HepG2 (cell line): ENCODE results near the gene WWTR1. TPM values are rescaled to one million over a fixed set of nuclear protein-coding genes. Genes with fewer than 3 reads are reported as not detected.

Experiments used
- ARID2 ChIP-seq: sonication (generic); formaldehyde crosslinking; IDR thresholded peaks from 2 replicates; pipeline ENCODE4 v1.8.1; 2022; ENCODE audit warnings: mild to moderate bottlenecking, missing genetic modification reagents, borderline replicate concordance
- DPF2 ChIP-seq: sonication (generic); formaldehyde crosslinking; IDR thresholded peaks from 2 replicates; pipeline ENCODE4 v1.4.0; 2020; ENCODE audit warnings: mild to moderate bottlenecking, low read depth, missing genetic modification reagents, borderline replicate concordance
- ETV5 ChIP-seq: IDR thresholded peaks from 2 replicates; pipeline ENCODE4 v1.6.1; 2018; ENCODE audit warnings: missing biosample characterization, missing genetic modification reagents, inconsistent platforms, borderline replicate concordance
- FOSL2 ChIP-seq: sonication (generic); formaldehyde crosslinking; IDR thresholded peaks from 2 replicates; pipeline ENCODE4 v1.4.0; 2020; ENCODE audit warnings: missing genetic modification reagents
- GTF3A ChIP-seq: sonication (generic); formaldehyde crosslinking; conservative IDR thresholded peaks from 2 replicates; pipeline ENCODE4 v1.4.0; 2020; ENCODE audit warnings: mild to moderate bottlenecking, missing genetic modification reagents
- HDAC2 ChIP-seq: sonication (generic); formaldehyde crosslinking; IDR thresholded peaks from 2 replicates; pipeline ENCODE4 v1.4.0; 2020; ENCODE audit warnings: missing genetic modification reagents
- HMGXB3 ChIP-seq: sonication (generic); formaldehyde crosslinking; IDR thresholded peaks from 2 replicates; pipeline ENCODE4 v1.4.0; 2020; ENCODE audit warnings: missing genetic modification reagents, borderline replicate concordance
- ISL2 ChIP-seq: sonication (generic); formaldehyde crosslinking; IDR thresholded peaks from 2 replicates; pipeline ENCODE4 v1.5.0; 2020; ENCODE audit warnings: missing genetic modification reagents
- KAT2B ChIP-seq: fragments of 150-350 bp; IDR thresholded peaks from 2 replicates; pipeline ENCODE4 v1.6.1; 2014; ENCODE audit warnings: low read depth, low read length, borderline replicate concordance
- KDM1A ChIP-seq: IDR thresholded peaks from 2 replicates; pipeline ENCODE4 v1.6.1; 2016; ENCODE audit warnings: missing compliant biosample characterization
- KLF12 ChIP-seq: sonication (generic); formaldehyde crosslinking; IDR thresholded peaks from 2 replicates; pipeline ENCODE4 v1.4.0; 2020; ENCODE audit warnings: missing genetic modification reagents, borderline replicate concordance
- MIXL1 ChIP-seq: IDR thresholded peaks from 2 replicates; pipeline ENCODE4 v1.6.1; 2016
- MXI1 ChIP-seq: IDR thresholded peaks from 3 replicates; pipeline ENCODE4 v1.6.1; 2012; ENCODE audit warnings: low read depth, low read length, inconsistent platforms, borderline replicate concordance
- NFKBIZ ChIP-seq: IDR thresholded peaks from 2 replicates; pipeline ENCODE4 v1.6.1; 2018; ENCODE audit warnings: missing genetic modification reagents, missing compliant biosample characterization
- NR2F6 ChIP-seq, 2 experiments: IDR thresholded peaks; 2 replicates each; pipeline ENCODE4 v1.6.1; 2016; ENCODE audit warnings: antibody characterized with exemption in 1 of 2, mild to moderate bottlenecking in 1 of 2
- SP140L ChIP-seq: sonication (generic); formaldehyde crosslinking; IDR thresholded peaks from 2 replicates; pipeline ENCODE4 v1.4.0; 2020; ENCODE audit warnings: missing genetic modification reagents, borderline replicate concordance
- TEAD3 ChIP-seq: optimal IDR thresholded peaks from 2 replicates; pipeline ENCODE3; 2016; ENCODE audit warnings: borderline replicate concordance
- ZKSCAN8 ChIP-seq: IDR thresholded peaks from 2 replicates; pipeline ENCODE4 v1.6.1; 2016; ENCODE audit warnings: borderline replicate concordance, missing genetic modification reagents, missing compliant biosample characterization
- ZNF17 ChIP-seq: sonication (generic); formaldehyde crosslinking; IDR thresholded peaks from 2 replicates; pipeline ENCODE4 v1.5.0; 2020; ENCODE audit warnings: mild to moderate bottlenecking, missing genetic modification reagents
- ZNF280D ChIP-seq: sonication (generic); formaldehyde crosslinking; IDR thresholded peaks from 2 replicates; pipeline ENCODE4 v1.5.1; 2020; ENCODE audit warnings: mild to moderate bottlenecking, missing genetic modification reagents
- ZNF644 ChIP-seq: IDR thresholded peaks from 2 replicates; pipeline ENCODE4 v1.6.1; 2016; ENCODE audit warnings: low read depth
- ZNF720 ChIP-seq: sonication (generic); formaldehyde crosslinking; IDR thresholded peaks from 2 replicates; pipeline ENCODE4 v1.4.0; 2020; ENCODE audit warnings: missing genetic modification reagents
- polyA plus RNA-seq, 8 experiments: library from polyadenylated mRNA; depleted of rRNA in 3 of 8; stranded (reverse) in 7 of 8; unstranded in 1 of 8; fragments of >200 nt; fragmentation: Illumina TruSeq in 4 of 8; extraction: Trizol in 4 of 8; gene quantifications; 2 replicates each; pipeline versions ENCODE4 v1.2.1 to v1.2.3, GENCODE V29; 2011 to 2016; ENCODE audit warnings: low read depth in 4 of 8, missing spikeins in 1 of 8, mixed read lengths in 1 of 8; ENCODE audit not compliant: insufficient read depth in 1 of 8
- total RNA-seq, 5 experiments: library from RNA; depleted of rRNA; stranded (reverse); fragments of >200 nt; fragmentation: Illumina TruSeq; extraction: Trizol; gene quantifications; 2 replicates each; pipeline ENCODE4 v1.2.3, GENCODE V29; 2016; ENCODE audit warnings: low read depth in 1 of 5
- TF ChIP-seq, protein P1 (sequence below): sonication (generic); formaldehyde crosslinking; IDR thresholded peaks from 2 replicates; pipeline ENCODE4 v1.4.0; 2020; ENCODE audit warnings: missing genetic modification reagents

The WWTR1 gene
- total and polyA plus RNA-seq, 2 of the 13 experiments (the other 11 are each of a cell fraction or from before 2014, with no cell fraction given) = 19.7 to 139 TPM

GRCh38 chr3:149609595-149609994, 48.2 kb downstream of the WWTR1 start (continued):
- TF ChIP-seq KDM1A (CRISPR knock-in tag) = 0 out of 2 replicates have a peak, but pooled peaks have one; percentile 16
- peak; percentile 57 for TF ChIP-seq TEAD3 (CRISPR knock-in tag)
- TF ChIP-seq, protein P1, sequence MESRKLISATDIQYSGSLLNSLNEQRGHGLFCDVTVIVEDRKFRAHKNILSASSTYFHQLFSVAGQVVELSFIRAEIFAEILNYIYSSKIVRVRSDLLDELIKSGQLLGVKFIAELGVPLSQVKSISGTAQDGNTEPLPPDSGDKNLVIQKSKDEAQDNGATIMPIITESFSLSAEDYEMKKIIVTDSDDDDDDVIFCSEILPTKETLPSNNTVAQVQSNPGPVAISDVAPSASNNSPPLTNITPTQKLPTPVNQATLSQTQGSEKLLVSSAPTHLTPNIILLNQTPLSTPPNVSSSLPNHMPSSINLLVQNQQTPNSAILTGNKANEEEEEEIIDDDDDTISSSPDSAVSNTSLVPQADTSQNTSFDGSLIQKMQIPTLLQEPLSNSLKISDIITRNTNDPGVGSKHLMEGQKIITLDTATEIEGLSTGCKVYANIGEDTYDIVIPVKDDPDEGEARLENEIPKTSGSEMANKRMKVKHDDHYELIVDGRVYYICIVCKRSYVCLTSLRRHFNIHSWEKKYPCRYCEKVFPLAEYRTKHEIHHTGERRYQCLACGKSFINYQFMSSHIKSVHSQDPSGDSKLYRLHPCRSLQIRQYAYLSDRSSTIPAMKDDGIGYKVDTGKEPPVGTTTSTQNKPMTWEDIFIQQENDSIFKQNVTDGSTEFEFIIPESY (CRISPR knock-in tag) = no peak
- TF ChIP-seq NR2F6 (IDR thresholded peaks at IDR 0.05) = peak; percentile 64
- TF ChIP-seq NR2F6 (CRISPR knock-in tag; IDR thresholded peaks at IDR 0.05) = peak; percentile 47; the same call in 1 of the 2 replicates
- TF ChIP-seq ZNF720 = no peak
- TF ChIP-seq HDAC2 (CRISPR knock-in tag) = peak; percentile 62; the same call in 1 of the 2 replicates
- no peak for TF ChIP-seq ARID2 (CRISPR knock-in tag)
- TF ChIP-seq ZNF280D (CRISPR knock-in tag) = 0 out of 2 replicates have a peak, but pooled peaks have one; percentile 47
- no peak for TF ChIP-seq GTF3A
- TF ChIP-seq ETV5 (CRISPR knock-in tag) = peak; percentile 78; the same call in 1 of the 2 replicates
- peak; percentile 69; the same call in 1 of the 2 replicates for TF ChIP-seq NFKBIZ (CRISPR knock-in tag)
- TF ChIP-seq HMGXB3 (CRISPR knock-in tag) = no peak
- TF ChIP-seq ZNF644 (CRISPR knock-in tag) = peak; percentile 62; the same call in 1 of the 2 replicates
- no peak for TF ChIP-seq KAT2B
- TF ChIP-seq ZKSCAN8 = peak; percentile 87; the same call in 1 of the 2 replicates
- TF ChIP-seq ISL2 (CRISPR knock-in tag) = peak; percentile 91
- TF ChIP-seq MXI1 = no peak; the same call in 2 of the 3 replicates
- TF ChIP-seq SP140L = 0 out of 2 replicates have a peak, but pooled peaks have one; percentile 43
- peak; percentile 76; the same call in 1 of the 2 replicates for TF ChIP-seq DPF2
- peak; percentile 71 for TF ChIP-seq MIXL1
- no peak for TF ChIP-seq ZNF17 (CRISPR knock-in tag)
- TF ChIP-seq FOSL2 = peak; percentile 68
- no peak for TF ChIP-seq KLF12 (CRISPR knock-in tag)
